PC-3 (cell line): Measurements from ENCODE around the gene USP25. TPM values are rescaled to one million over a fixed set of nuclear protein-coding genes. Genes with fewer than 3 reads are reported as not detected.

Experiments used
- ATAC-seq: fragments of 200-7000 bp; cut with Tn5 transposase; 2 replicates; pipeline ENCODE4 v1.9.1; 2020; ENCODE audit warnings: mild to moderate bottlenecking, moderate library complexity
- BruUV-seq: library from RNA; stranded (reverse); fragments of 400-500 nt; replicated peaks from 2 replicates; lab custom pipeline; 2021; lab: Mats Ljungman, UMichigan
- CTCF ChIA-PET: fragments of 300-600 bp; sonication (Branson Sonifier 250); formaldehyde crosslinking; loops from one replicate; lab custom pipeline; 2022; ENCODE audit warnings: antibody characterized with exemption; lab: Charles Lee
- POLR2A ChIA-PET: fragments of 300-600 bp; sonication (Branson Sonifier 250); formaldehyde crosslinking; loops from one replicate; lab custom pipeline; 2022; ENCODE audit warnings: antibody characterized with exemption; ENCODE audit not compliant: unreplicated experiment; lab: Charles Lee
- DNase-seq: peaks from one replicate; pipeline ENCODE4 v3.0.0-alpha.2; 2015
- H2AFZ ChIP-seq: fragments of 300-600 bp; sonication (generic); 2 replicates; pipeline ENCODE4 v1.6.0; 2016; ENCODE audit warnings: antibody characterized with exemption, low read length
- H3F3A ChIP-seq: fragments of 300-600 bp; sonication (generic); one replicate; pipeline ENCODE4 v1.6.0; 2017; ENCODE audit warnings: antibody characterized with exemption, low read length, control low read depth, mild to moderate bottlenecking; ENCODE audit not compliant: unreplicated experiment
- H3K27ac ChIP-seq: fragments of 300-600 bp; sonication (generic); 2 replicates; pipeline ENCODE4 v1.5.1; 2016; ENCODE audit warnings: mild to moderate bottlenecking, low read length
- H3K27me3 ChIP-seq: fragments of 300-600 bp; sonication (generic); 2 replicates; pipeline ENCODE4 v1.6.1; 2016; ENCODE audit warnings: low read length, mixed read lengths
- H3K36me3 ChIP-seq: fragments of 300-600 bp; sonication (generic); 2 replicates; pipeline ENCODE4 v1.6.1; 2016; ENCODE audit warnings: low read depth, mixed run types, low read length, mixed read lengths
- H3K4me1 ChIP-seq: fragments of 300-600 bp; sonication (generic); 2 replicates; pipeline ENCODE4 v1.5.1; 2016; ENCODE audit warnings: low read length; ENCODE audit not compliant: insufficient read depth
- H3K4me2 ChIP-seq: fragments of 300-600 bp; sonication (generic); 2 replicates; pipeline ENCODE4 v1.6.0; 2016; ENCODE audit warnings: low read length
- H3K4me3 ChIP-seq: fragments of 300-600 bp; sonication (generic); 2 replicates; pipeline ENCODE4 v1.5.1; 2016; ENCODE audit warnings: mild to moderate bottlenecking, low read length, mixed read lengths
- H3K79me2 ChIP-seq: fragments of 300-600 bp; sonication (generic); 2 replicates; pipeline ENCODE4 v1.6.1; 2017; ENCODE audit warnings: low read length, mixed read lengths
- H3K9ac ChIP-seq: fragments of 300-600 bp; sonication (generic); 2 replicates; pipeline ENCODE4 v1.6.0; 2016; ENCODE audit warnings: mild to moderate bottlenecking, low read length
- H3K9me2 ChIP-seq: fragments of 300-600 bp; sonication (generic); replicated peaks from 2 replicates; pipeline ENCODE4 v1.6.1; 2016; ENCODE audit warnings: mixed run types, low read length, mixed read lengths
- H3K9me3 ChIP-seq: fragments of 300-600 bp; sonication (generic); 2 replicates; pipeline ENCODE4 v1.6.1; 2016; ENCODE audit warnings: low read length, mixed read lengths
- H4K20me1 ChIP-seq: fragments of 300-600 bp; sonication (generic); 2 replicates; pipeline ENCODE4 v1.6.1; 2016; ENCODE audit warnings: low read length, mixed read lengths
- EZH2 ChIP-seq: fragments of 300-600 bp; sonication (generic); IDR thresholded peaks from one replicate; pipeline ENCODE4 v1.6.1; 2017; ENCODE audit warnings: antibody characterized with exemption, mild to moderate bottlenecking, low read length; ENCODE audit not compliant: unreplicated experiment
- EZH2phosphoT487 ChIP-seq: fragments of 300-600 bp; sonication (generic); IDR thresholded peaks from 2 replicates; pipeline ENCODE4 v1.6.1; 2018; ENCODE audit warnings: mild to moderate bottlenecking, antibody characterized with exemption, low read length, borderline replicate concordance
- intact Hi-C: fragments of 100-400 bp; cut with micrococcal nuclease; formaldehyde crosslinking; loops from 2 replicates; pipeline ENCODE4 v1.9.0; 2023
- total RNA-seq: library from RNA; depleted of rRNA; stranded (reverse); fragments of >200 nt; gene quantifications from 2 replicates; pipeline ENCODE4 v1.2.3, GENCODE V29; 2014
- TF ChIP-seq, protein P1 (sequence below): fragments of 300-600 bp; sonication (generic); conservative IDR thresholded peaks from 2 replicates; pipeline ENCODE4 v1.5.1; 2017; ENCODE audit warnings: antibody characterized with exemption, low read depth, mild to moderate bottlenecking, low read length

USP25 gene
- total RNA-seq, 1 experiment from 2014 or later, result 54.4 TPM

DNA sequence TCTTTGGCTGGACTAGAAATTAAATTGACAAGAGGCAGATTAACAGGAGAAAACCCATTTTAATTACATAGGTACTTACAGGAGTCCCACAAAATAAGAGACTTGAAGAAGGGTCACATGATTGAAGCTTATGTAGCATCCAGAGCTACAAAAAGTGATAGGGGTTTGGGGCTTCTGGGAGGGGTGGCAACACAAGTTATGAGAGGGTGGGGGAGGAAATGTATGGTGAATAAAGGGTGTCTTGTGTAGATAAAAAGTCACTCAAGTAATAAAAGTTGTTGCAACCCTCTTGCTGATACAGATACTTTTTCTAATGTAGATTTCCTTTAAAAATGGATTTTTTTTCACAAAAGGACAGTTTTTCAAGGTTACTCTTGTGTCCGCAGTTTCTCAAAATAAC lies 24.0 kb downstream of the USP25 start:
- Histone ChIP-seq H3K27me3 (no peaks in the 10 kb centered on the region), H4K20me1 (peaks cover 40% of the 10 kb centered on the region), H2AFZ (no peak overlapping the region), H3K9me3 (0 out of 2 replicates have a peak, but pooled peaks cover 4% of the 10 kb centered on the region), H3K79me2 (peaks cover 99% of the 10 kb centered on the region), H3K4me2 (no peak overlapping the region), H3K36me3 (peaks cover 22% of the 10 kb centered on the region), H3F3A (no peaks in the 10 kb centered on the region), H3K4me3 (no peak overlapping the region), H3K4me1 (peaks cover 30% of the 10 kb centered on the region), H3K27ac (no peak overlapping the region), H3K9me2 (no peaks in the 10 kb centered on the region), H3K9ac (no peak overlapping the region)
- BruUV-seq, result no TSS peak
- ATAC-seq, result no peak
- no peak for DNase-seq
- intact Hi-C loops, result no loop called here
- ChIA-PET CTCF (no interaction called here), POLR2A (no interaction called here)
- TF ChIP-seq EZH2phosphoT487 (no peak), EZH2 (no peak)
- TF ChIP-seq, protein P1, sequence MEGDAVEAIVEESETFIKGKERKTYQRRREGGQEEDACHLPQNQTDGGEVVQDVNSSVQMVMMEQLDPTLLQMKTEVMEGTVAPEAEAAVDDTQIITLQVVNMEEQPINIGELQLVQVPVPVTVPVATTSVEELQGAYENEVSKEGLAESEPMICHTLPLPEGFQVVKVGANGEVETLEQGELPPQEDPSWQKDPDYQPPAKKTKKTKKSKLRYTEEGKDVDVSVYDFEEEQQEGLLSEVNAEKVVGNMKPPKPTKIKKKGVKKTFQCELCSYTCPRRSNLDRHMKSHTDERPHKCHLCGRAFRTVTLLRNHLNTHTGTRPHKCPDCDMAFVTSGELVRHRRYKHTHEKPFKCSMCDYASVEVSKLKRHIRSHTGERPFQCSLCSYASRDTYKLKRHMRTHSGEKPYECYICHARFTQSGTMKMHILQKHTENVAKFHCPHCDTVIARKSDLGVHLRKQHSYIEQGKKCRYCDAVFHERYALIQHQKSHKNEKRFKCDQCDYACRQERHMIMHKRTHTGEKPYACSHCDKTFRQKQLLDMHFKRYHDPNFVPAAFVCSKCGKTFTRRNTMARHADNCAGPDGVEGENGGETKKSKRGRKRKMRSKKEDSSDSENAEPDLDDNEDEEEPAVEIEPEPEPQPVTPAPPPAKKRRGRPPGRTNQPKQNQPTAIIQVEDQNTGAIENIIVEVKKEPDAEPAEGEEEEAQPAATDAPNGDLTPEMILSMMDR, result no peak

DNA sequence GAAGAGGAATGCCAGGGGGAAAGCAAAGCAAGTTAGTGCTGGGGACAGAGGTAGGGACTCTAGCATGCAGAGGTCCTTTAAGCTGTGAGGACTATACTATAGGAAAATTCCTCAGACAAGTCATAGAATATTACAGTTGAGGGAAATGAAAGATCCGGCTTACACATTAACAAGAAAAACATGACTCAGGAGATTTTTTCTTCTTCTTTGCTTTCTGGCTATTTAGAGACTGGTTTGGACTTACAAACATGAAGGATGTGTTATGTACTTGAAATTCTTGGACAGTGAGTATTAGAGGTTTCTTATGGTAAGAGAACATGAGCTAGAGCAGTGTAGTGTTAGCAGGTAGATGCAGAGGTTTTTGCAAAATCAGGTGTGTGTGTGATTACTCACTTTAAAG lies 24.9 kb downstream of the USP25 start:
- ChIA-PET POLR2A (interaction anchor here (0.6 kb wide), 1 partner anchor 87 kb away, joined by 3 read pairs; no protein-coding TSS in a partner anchor), CTCF (no interaction called here)
- Histone ChIP-seq H3K4me1 (peaks cover 21% of the 10 kb centered on the region), H3F3A (no peaks in the 10 kb centered on the region), H3K27me3 (no peaks in the 10 kb centered on the region), H3K4me2 (no peak overlapping the region), H4K20me1 (peaks cover 37% of the 10 kb centered on the region; the same call in 1 of the 2 replicates), H2AFZ (no peak overlapping the region), H3K9me2 (no peaks in the 10 kb centered on the region), H3K79me2 (peaks cover 99% of the 10 kb centered on the region), H3K36me3 (peaks cover 22% of the 10 kb centered on the region), H3K9me3 (0 out of 2 replicates have a peak, but pooled peaks cover 4% of the 10 kb centered on the region), H3K27ac (no peak overlapping the region), H3K9ac (no peak overlapping the region), H3K4me3 (no peak overlapping the region)
- intact Hi-C loops, result no loop called here
- DNase-seq, result peak; percentile 59
- BruUV-seq, result no TSS peak
- TF ChIP-seq, protein P1, result no peak
- TF ChIP-seq EZH2, result no peak
- no peak for TF ChIP-seq EZH2phosphoT487
- peak; percentile 69 for ATAC-seq

DNA sequence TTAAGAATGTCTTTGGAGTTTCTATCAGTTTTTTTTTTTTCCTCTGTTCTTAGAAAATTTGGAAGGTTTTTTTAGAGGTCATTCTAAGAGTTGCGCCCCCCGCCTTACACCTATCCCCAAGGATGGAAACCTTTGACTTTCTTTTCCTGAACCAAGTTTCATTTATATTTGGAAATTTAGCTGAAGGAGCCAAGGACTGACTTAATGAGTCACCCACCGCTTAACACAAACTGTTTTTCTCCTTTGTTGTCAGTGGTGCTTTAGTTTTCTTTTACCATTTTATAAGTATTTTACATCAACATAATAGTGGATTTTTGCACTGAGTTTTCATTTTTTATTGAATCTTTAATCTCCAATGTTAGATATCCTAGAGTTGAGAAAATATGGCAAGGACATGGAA lies 25.3 kb downstream of the USP25 start:
- BruUV-seq, result no TSS peak
- ChIA-PET CTCF (no interaction called here), POLR2A (no interaction called here)
- intact Hi-C loops, result no loop called here
- Histone ChIP-seq H3F3A (no peaks in the 10 kb centered on the region), H3K36me3 (peaks cover 22% of the 10 kb centered on the region), H2AFZ (no peak overlapping the region), H3K9ac (no peak overlapping the region), H3K4me3 (no peak overlapping the region), H3K27ac (no peak overlapping the region), H3K4me2 (no peak overlapping the region), H3K27me3 (no peaks in the 10 kb centered on the region), H3K79me2 (peaks cover 99% of the 10 kb centered on the region), H3K9me2 (no peaks in the 10 kb centered on the region), H3K4me1 (peaks cover 18% of the 10 kb centered on the region), H3K9me3 (0 out of 2 replicates have a peak, but pooled peaks cover 4% of the 10 kb centered on the region), H4K20me1 (peaks cover 39% of the 10 kb centered on the region; the same call in 1 of the 2 replicates)
- ATAC-seq, result no peak
- DNase-seq, result no peak
- TF ChIP-seq, protein P1, result no peak
- TF ChIP-seq EZH2phosphoT487, result no peak
- no peak for TF ChIP-seq EZH2
